RPMI7951 (cell line): ENCODE results near the gene TP53AIP1. TPM values are rescaled to one million over a fixed set of nuclear protein-coding genes. Genes with fewer than 3 reads are reported as not detected.

ENCODE experiments used
- DNase-seq: peaks from one replicate; pipeline ENCODE4 v3.0.0-alpha.2; 2012; ENCODE audit warnings: low read depth
- total RNA-seq: library from RNA; depleted of rRNA; stranded (reverse); fragments of >200 nt; shearing (Covaris generic); gene quantifications from 2 replicates; pipeline ENCODE4 v1.2.3, GENCODE V29; 2014; rRNA removed

Gene TP53AIP1
- total RNA-seq, 1 experiment from 2014 or later, result not detected

- peak; percentile 42 for DNase-seq
Observed at GRCh38 chr11:128890543-128891368, 51.9 kb downstream of the TP53AIP1 start, which contains the start of gene KCNJ5. Gene KCNJ5 (plus strand): TSS chr11:128891356. CDS start chr11:128911274, 19,918 bp downstream.

DNA sequence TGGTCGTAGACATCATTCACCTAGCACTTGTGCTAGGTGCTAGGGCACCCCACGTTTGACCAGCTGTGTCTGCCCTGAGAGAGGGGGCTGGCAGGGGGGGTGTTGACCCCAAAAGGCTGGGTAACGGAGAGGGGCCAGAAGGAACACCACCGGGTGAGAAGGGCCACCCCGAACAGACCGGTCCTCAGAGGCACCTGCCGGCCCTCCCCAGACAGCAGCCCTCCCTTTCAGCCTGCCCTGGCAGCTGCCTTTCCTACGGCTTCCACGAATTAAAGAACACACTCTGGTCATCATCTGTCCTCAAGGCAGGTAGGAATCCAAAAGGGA, 52.5 kb downstream of the TP53AIP1 start:
- no peak for DNase-seq

DNA sequence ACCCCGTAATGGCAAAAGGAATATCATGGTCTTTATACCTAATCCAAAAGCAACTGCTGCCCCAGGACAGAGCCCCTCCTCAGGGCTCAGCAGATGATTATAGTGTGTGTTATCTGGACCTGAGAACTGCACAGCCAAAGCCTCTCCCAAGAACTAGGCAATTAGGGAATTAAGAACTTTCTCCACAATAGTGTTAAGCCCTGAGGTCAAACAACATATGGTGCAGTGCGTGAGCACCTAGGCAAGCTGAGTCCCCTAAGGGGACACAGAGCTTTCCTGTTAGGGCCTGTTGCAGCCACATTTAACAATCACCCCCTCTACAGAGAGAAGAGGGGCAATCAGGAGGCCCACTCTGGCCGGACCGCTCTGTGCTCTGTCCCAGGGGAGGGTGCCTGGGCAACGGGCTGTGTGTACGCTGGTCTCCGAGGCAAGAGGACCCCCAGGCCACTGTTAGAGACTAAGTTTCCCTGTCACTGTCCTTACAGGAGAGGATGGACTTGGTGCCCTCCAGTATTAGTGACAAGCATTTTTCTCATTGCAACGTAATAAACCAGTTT, 52.9 kb downstream of the TP53AIP1 start:
- DNase-seq, result no peak

DNA sequence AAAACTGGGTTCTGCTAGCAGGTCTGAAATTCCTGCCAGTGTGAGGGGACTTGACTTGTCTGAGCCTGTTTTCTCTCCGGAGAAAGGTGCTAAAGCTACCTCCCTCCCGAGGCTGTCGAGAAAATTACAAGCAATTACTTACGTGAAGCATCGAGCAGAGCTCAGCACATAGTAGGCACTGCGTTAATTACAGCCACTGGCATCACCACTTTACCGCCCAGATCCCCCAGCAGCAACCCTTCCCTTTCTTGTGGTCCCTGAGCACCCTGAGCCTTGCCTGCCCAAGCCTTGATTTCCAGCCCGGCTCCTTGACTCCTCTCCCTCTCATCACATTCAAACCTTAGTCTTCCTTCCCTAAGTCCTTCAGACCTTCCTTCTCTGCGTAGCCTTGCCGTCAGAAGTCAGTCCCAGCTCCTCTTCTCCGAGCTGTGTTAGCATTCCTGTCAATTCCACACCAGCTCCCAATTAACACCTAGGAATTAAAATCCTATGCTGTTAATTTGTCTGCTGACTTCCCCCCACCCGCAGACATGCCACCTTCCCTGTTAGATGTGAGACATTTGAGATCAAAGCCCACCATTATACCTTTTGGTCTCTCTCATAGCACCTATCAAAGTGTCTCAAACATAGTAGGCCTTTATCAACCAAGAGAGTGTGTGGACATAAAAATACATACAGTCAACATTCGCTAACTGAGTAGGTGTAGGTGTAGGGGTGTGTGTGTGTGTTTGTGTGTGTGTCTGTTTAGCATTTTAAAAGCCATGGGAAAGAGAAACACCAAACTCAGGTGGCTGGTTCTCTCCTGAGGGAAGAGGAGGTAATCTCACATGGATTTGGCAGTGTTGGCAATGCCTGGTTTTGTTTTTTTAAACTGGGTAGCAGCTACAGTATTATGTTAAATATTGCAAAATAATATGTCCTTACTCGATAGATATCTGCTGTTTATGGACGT, 54.4 kb downstream of the TP53AIP1 start:
- no peak for DNase-seq

- no peak for DNase-seq
Observed at GRCh38 chr11:128886406-128887124, 56.1 kb downstream of the TP53AIP1 start.

Other genes with a start within 250 kb of the TP53AIP1 start
- gene FLI1, start 248.8 kb downstream of the TP53AIP1 start, total RNA-seq, result 4.8 and 7.4 TPM in 2 replicates
- gene KCNJ1, start 75.6 kb downstream of the TP53AIP1 start, total RNA-seq, result not detected in 2 replicates
- under 0.01 TPM in 1 of 2 replicates, not detected in the other for gene KCNJ5, start 51.5 kb downstream of the TP53AIP1 start, total RNA-seq
- gene ARHGAP32, start 249.5 kb upstream of the TP53AIP1 start, total RNA-seq, result 5.9 and 8.9 TPM in 2 replicates